Loucy (cell line): ENCODE measurements around the gene KCNT2.

Experiments used
- EZH2phosphoT487 ChIP-seq: fragments of 200-600 bp; IDR thresholded peaks from 2 replicates; pipeline ENCODE4 v1.6.1; 2018; ENCODE audit warnings: antibody characterized with exemption, mild to moderate bottlenecking, moderate library complexity, borderline replicate concordance
- TF ChIP-seq, protein P1 (sequence below): fragments of 200-600 bp; sonication (generic); conservative IDR thresholded peaks from 2 replicates; pipeline ENCODE4 v1.5.1; 2014; ENCODE audit warnings: mild to moderate bottlenecking, antibody characterized with exemption, low read length

DNA sequence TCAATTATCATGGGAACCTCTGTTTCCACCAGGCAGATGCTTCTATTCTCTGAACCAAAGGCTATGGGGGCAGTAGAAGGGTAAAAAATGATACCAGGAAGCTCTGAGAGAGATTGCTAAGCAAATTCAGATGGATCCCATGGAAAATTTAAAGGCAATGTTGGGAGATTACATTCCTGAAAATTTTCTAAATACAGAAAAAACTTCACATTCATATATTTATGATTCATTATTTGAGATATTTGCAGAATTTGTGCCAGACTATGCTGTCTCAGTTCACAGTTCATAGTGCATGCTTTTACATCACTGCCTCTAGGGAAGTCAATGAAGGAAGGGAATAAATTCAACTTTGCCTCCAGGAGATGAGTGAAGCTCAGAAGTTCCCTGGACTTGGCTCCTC is 57.5 kb downstream of the KCNT2 start:
- TF ChIP-seq, protein P1, sequence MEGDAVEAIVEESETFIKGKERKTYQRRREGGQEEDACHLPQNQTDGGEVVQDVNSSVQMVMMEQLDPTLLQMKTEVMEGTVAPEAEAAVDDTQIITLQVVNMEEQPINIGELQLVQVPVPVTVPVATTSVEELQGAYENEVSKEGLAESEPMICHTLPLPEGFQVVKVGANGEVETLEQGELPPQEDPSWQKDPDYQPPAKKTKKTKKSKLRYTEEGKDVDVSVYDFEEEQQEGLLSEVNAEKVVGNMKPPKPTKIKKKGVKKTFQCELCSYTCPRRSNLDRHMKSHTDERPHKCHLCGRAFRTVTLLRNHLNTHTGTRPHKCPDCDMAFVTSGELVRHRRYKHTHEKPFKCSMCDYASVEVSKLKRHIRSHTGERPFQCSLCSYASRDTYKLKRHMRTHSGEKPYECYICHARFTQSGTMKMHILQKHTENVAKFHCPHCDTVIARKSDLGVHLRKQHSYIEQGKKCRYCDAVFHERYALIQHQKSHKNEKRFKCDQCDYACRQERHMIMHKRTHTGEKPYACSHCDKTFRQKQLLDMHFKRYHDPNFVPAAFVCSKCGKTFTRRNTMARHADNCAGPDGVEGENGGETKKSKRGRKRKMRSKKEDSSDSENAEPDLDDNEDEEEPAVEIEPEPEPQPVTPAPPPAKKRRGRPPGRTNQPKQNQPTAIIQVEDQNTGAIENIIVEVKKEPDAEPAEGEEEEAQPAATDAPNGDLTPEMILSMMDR, result no peak
- TF ChIP-seq EZH2phosphoT487, result no peak
